GM19372 (cell line): ENCODE results near the gene SIK3.
"Not testable (repeated sequence)": the region's sequence is repeated elsewhere in the genome, so short reads cannot be mapped to it uniquely, and the experiment has no call there.

Experiments
- ATAC-seq: cut with Tn5 transposase; IDR thresholded peaks from one replicate; pipeline ENCODE4 v1.9.1; 2021; ENCODE audit warnings: mild to moderate bottlenecking, low read depth, moderate library complexity; ENCODE audit not compliant: unreplicated experiment

SIK3 gene

DNA sequence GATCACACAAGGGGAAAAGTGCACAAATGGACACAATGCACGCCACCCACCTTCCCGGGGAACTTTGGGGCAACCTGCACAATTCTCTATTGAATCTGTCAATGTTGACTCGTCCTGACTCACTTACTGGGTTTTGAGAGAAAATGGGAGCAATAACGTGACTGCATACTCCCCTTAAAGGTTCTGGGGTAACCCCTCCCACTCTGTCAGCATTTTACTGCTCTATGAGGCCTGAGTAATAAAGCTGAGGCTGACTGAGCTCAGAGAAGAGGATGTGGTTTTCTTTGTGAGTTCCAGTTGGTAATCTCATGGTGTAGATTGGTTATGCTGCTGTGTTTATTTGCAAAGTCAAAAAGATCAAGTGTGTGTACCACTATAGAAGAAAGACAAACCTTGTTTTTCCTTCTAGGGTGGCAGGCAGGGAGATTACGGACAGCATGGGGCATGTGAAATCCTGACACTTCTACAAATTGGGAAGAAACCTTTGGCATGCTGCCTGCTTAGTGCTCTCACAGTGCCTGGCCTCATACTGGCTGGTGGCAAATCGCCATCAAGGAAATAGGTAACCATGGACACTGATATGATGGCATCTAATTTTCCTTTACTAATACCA lies 244.7 kb downstream of the SIK3 start:
- ATAC-seq, result peak; percentile 93

DNA sequence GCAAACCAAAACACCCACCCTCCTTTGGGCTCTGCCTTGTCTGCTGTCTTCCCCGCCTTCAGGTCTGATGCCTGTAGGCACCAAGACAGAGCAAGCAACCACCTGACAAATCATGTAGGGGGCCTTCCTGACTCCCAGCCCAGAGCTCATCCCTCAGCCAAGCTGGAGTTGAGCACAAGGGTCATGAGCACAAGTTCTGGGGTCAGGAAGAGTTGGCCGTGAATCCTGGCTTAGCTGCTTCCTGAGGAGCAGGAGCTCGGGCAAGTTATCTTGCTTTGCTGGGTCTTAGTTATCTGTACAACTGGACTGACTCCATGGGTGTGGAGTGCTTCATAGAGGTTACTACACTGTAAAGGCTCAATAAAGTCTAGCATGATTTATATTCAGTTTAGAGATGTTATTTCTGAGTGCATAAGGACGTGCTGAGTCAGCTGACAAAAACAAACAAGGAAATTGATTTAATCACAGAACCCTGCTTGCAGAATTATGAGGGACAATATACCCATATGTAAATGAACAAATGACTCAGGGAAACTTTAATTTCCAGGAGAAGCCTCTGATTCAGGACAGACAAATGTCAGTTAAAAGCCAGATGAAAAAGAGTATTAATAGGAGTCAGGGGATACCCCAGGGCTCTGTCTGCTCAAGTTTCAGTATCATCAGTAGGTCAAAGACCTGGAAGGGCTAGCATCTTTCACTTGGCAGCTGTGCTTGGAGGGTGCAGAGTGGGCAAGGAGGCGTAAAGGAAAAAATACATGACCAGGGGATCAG lies 245.8 kb downstream of the SIK3 start:
- ATAC-seq, result no peak

DNA sequence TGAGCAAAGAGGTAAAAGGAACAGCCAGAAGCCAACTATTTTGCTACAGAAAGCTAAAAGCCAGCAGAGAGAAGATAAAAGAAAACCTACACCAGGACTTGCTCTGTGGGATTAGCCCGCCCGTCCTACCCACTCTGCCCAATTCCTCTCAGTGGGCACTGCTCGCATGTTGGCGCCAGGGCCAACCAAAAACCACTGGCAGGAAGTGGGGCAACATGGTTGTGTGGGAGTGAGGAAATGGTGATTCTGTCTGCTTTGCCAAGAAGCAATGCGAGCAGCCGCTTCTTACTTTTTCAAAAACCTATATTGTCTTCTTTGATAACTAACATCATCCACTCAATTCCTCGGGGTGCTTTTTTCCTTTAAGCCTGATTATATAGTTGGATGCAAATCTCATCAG lies 246.6 kb downstream of the SIK3 start:
- no peak for ATAC-seq

DNA sequence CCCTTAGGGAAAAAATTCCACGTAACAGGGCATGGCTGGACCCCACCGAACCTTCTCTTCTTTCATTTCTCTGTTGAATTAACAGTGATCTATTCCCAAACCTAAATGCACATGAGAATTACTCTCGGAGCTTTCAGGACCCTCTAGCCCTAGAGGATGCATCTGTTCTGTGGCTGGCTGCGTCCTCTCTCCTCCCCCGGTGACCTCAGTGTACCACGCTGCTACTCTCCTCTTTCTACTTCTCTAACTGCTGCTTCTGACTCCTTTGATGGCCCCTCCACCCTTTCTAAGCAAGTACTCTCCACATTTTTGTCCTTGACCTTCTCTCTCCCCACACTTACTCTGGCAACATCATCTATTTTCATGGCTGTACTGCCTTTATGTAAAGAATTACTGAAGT lies 248.7 kb downstream of the SIK3 start:
- no peak for ATAC-seq

DNA sequence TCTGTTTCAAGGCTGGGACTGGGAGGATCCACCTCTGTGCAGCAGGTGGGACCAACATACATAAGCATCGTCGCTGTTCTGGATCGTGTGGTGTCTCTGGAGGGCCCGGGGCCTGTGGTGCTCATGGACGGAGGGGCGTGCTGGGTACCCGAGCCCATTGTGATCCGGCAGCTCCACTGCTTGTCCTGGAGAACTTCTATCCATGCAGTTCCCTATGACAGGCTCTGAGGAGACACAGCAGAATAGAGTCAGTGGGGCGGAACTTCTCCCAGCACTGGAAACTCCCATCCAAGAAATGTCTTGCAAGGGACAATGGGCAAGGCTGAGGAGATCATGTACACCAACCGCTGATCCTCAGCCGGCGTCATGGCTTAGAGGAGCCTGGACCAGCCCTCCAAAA lies 249.2 kb downstream of the SIK3 start:
- ATAC-seq, result no peak

DNA sequence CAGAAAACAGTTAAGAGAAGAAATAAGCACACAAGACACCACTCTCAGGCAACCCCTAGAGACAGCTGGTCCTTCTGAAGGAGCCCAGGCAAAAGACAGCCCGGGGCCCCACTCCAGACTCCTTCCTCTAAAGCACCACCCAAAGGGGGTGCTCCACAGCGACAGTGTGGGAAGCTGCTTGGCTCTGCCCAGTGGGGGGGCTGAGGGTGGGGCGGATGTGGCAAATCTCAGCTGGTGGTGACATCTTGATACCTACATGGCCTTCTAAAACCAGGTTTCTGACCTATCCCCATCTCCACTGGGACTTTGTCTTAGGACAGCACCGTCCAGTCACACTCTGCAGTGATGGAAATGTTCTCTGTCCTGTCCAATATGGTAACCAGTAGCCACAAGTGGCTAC lies 250.6 kb downstream of the SIK3 start:
- ATAC-seq, result no peak

DNA sequence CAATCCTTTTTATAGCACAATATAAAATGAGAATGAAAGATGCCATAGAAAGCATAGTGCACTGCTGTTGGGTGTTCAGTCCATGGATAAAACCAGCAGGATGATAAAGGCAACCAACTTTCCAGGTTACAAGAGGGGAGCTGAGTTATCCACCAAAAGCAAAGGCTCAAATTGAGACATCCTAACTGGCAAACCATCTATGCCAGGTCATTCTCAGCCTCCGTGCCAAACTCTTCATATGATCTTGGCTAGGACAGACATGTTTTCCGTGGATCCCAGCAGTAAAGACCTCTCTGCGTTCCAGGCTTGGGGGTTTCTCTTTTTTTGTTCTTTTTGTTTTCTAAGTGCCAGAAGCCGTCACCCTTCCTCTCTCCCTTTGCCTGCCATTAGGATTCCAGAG lies 253.5 kb downstream of the SIK3 start:
- ATAC-seq, result no peak

DNA sequence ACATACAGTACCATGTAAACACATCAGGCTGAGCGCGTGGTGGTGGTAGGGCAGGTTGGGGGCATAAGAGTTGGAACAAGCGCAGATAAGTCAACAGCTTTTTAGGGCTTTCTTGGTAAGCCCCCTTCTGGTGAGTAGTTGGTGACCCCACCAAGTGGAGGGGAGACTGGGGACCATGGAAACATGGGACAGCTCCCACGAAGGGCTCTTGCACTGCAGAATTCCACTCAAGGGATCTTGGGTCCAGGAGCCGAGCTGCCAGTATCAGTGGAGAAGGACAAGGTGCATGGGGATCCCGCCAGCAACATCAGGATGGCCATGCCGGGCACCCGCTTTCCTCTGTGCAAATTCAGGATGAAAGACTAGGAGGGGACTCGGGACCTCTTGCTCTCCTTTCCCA lies 254.6 kb downstream of the SIK3 start:
- ATAC-seq, result no peak

DNA sequence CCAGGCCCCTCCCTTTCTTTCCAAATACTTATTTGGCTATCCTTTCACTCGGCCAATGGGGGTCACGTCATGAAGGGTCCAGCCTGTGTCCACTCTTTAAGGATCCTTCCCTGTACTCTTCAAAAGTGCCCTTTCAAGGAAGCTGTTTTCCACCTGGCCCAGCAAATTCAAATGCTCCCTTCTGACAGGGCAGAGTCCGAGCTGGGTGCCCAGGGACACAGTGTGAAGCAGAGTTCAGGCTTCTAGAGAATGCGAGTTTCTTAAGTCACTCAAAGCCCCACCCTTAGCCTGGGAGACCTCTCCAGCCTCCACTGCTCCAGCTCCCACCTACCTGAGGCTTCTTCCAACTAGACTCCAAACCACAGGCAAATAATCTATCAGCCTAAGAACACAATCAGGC lies 255.3 kb downstream of the SIK3 start:
- no peak for ATAC-seq

DNA sequence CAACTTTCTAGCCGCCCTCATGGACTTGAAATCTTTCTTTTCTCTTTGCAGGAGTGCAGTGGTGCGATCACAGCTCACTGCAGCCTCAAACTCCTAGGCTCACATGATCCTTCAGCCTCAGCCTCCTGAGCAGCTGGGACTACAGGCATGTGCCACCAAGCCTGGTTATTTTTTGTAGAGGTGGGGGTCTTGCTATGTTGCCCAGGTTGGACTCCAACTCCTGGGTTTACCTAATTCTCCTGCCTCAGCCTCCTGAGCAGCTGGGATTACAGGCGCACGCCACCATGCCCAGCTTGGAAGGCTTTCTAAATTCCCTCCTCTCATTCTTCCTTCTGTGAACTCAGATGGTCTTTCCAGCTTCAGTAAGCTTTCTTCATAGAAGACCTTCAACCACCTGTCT lies 256.1 kb downstream of the SIK3 start:
- ATAC-seq, result no peak

DNA sequence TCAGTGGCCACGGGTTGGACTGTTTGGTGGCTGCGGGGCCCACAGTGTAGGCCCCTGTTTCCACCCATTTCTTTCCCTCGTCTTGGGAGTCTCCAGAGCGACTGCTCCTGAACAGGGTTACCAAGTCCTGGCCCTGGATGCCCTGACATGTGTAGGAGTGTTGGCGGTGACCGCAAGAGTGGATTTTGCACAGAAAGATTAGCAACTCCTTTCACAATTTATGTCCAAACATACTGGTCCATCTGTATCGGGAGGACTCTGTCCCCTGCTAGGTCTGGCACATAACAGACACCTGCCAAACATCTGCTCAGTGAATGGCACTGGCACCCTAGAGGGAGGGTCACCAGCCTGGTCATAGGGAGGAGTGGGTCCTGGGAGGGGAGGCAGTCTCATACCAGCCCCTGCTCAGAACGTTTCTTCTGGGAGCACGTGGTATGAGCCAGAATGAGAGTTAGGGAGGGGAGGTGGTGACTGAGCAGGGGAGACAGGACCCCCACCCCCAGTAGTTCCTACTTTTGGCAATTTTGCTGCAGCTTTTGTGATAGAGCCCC lies 257.4 kb downstream of the SIK3 start:
- no peak for ATAC-seq

DNA sequence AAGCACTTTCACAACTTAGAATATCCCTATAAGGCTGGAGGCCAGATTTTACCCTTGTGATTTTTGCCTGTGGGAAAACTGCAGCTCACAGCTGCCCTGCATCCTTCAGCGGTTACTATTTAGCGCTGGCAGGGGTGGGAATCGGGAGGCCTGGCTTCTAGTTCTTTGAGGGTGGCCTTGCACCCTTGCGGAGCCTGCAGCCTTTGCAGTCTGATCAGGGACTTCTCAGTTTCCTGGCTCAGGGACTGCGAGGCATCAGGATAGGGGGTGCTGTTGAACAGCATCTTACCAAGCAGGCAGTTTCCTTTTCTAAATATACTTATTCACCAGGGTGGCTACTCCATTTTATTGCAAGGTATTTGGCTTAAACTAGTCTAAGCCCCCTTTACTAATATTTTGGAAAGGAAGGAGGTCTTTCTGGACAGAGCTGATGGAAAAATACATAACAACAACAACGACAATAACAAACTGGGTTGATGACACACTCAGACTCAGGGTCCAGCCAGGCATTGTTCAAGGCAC lies 257.9 kb downstream of the SIK3 start:
- no peak for ATAC-seq

DNA sequence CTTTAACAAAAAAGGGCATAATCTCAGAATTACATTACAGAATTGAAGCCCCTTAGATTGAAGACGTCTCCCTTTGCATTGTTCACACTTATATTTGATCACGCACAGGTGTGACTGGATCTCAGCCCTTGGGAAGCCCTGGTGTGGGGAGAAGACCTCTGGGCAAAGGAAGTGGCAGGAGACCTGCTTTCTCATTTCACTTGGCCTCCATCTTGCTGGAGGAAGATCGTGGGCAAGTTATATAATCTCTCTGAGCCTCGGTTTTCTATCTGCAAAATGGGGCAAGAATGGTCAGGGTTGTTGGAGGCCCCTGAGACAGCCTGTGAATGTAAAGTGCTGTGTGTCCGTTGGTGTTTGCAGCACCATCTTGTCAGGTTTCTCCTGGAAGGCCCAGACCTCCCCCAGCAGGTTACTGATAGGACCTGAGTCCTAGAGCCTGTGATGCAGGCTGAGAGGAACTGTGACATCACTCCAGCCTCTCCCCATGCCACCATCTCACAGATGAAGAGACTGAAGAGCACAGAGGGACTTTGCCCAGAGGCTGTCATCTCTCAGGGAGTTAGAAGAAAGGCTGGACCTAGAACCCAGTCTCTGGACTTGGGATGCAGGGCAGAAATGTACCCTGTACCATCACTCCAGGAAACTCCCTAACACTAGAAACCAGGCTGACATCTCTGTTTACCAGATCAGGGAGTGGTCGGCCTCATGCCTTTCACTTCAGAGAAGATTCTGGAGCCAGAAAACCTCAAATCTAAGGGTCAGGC lies 259.7 kb downstream of the SIK3 start:
- ATAC-seq, result no peak

DNA sequence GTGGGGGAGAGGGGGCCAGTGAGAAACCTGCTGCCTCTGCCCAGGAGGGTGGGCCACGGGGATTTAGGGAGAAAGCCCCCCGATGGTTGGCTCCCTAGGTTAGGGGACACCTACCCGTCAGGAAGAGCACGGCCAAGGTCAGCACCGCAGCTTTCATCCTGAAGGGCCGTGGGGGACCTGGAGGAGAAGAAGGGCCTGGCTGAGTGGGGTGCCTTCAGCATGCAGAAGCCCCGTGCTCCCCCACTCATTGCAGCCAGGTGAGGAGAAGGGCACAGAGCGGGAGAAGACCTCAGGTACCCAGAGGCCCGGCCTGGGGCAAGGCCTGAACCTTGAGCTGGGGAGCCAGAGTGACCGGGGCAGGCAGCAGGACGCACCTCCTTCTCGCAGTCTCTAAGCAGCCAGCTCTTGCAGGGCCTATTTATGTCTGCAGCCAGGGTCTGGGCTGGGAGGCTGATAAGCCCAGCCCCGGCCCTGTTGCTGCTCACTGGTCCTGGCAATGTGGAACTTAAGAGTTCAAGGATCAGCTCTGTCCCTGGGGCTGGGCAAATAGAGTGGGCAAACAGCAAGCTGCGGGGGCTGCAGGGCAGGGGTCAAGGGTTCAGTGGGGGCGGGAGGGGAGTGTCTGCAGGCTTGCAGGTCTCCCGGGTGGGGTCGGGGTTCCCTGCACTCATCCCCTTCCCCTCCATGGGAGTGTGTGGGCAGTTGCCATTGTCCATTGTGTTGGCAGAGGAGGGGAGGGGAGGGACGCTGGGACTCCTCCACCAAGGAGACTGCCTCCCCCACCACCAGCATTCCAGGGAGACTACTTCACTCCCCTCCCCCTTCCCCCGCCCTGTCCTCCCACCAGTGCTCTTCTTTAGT lies 260.8 kb downstream of the SIK3 start, which contains the start of gene APOA1:
APOA1 (minus strand) TSS at position 392 of the 861 bp plus-strand sequence; CDS start at position 157, 235 bp downstream.
- ATAC-seq, result no peak

DNA sequence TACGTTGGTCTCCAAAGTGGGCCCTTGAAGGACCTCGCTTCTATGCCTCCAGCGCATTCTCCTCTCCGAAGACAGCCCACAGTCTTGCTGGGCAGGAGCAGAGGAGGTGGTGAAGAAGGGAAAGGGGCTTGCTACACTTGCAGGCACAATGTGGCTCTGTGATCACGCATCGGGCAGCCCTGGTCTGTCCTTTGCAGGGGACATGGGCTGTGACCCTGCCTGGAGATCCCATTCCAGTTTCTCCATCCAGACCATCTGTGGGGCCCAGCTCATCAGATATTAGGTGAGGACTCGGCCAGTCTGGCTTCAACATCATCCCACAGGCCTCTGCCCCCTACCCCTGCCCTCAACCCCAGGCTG lies 261.6 kb downstream of the SIK3 start:
- ATAC-seq, result no peak

DNA sequence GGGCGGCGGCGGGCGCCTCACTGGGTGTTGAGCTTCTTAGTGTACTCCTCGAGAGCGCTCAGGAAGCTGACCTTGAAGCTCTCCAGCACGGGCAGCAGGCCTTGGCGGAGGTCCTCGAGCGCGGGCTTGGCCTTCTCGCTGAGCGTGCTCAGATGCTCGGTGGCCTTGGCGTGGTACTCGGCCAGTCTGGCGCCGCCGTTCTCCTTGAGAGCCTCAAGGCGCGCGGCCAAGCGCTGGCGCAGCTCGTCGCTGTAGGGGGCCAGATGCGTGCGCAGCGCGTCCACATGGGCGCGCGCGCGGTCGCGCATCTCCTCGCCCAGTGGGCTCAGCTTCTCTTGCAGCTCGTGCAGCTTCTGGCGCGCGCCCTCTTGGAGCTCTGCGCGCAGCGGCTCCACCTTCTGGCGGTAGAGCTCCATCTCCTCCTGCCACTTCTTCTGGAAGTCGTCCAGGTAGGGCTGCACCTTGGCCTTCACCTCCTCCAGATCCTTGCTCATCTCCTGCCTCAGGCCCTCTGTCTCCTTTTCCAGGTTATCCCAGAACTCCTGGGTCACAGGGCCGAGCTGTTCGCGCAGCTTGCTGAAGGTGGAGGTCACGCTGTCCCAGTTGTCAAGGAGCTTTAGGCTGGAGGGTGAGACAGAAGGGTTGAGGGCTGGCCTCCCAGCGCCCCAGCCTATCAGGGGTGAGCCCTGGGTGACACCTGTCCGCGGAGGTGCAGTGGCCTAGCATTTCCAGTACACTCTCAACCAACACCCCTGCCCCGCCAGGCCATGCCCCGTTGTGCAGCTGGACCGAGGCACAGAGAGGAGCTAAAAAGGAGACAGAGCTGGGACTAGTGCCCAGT lies 262.2 kb downstream of the SIK3 start:
- peak; percentile 86 for ATAC-seq

DNA sequence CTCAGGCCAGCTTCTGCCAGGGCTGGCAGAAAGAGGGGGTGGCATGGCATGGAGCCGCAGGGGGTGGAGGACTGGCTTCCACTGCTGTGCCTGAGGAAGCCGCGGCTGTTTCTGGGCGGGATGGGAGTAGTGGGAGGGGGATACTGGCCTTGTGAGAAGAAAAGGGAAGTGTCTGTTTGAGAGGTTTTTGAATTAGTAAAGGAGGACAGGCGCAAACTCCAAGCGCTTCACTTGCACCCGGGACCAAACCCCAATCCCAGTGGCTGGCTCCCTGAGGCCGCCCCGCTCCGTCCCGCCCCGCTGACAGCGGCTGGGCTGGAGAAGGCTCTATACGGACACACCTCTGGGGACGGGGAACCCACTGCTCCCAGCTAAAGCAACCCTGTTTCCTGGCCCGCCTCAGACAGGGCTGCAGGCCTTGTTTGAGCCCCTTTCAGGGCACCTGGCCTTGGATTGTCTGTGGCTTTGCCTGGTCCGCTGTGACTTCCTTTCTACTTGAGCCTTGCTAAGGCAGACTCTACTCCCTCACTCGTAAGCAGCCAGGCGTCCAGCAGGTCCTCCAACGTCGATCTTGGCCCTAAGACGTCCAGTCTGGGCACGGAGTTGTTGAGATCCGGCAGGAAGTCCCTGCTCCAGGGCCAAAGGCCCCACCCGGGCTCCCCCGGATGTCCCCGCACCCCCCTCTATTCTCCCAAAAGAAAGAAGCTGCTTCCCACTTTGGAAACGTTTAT lies 263.0 kb downstream of the SIK3 start:
- ATAC-seq, result peak; percentile 13

DNA sequence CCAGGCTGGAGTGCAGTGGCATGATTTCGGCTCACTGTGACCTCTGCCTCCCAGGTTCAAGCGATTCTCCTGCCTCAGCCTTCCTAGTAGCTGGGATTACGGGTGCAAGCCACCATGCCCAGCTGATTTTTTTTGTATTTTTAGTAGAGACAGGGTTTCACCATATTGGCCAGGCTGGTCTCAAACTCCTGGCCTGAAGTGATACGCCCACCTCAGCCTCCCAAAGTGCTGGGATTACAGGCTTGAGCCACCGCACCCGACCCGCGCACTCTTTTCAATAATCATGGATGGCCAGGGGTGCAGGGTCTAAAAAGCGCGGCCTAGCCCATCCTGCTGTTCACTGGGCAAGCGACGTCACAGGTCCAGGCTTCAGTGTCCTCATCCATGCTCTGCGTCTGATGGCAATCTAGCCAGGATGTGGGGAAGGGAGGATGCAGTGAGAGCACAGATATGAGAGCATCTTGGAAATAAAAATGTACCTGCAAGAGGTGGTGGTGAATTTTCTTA lies 263.6 kb downstream of the SIK3 start:
- ATAC-seq, result not testable (repeated sequence)
